ENCODE data around the gene FITM2. TPM values are rescaled to one million over a fixed set of nuclear protein-coding genes. Genes with fewer than 3 reads are reported as not detected.

Gene FITM2
- total RNA-seq, 1 experiment from 2014 or later: 6.9 TPM

- DNase-seq (ENCODE audit: low read depth): no peak
- in situ Hi-C loops (cut with HindIII; ENCODE audit: low pct_unique_long_range_greater_than_20kb, low sequenced_read_pairs): no loop called here
These were observed 13.3 kb downstream of the FITM2 start for GRCh38 chr20:44297721-44298120.

GRCh38 chr20:44296011-44296410 is 15.0 kb downstream of the FITM2 start:
- in situ Hi-C loops (cut with HindIII; ENCODE audit: low pct_unique_long_range_greater_than_20kb, low sequenced_read_pairs): no loop called here
- DNase-seq (ENCODE audit: low read depth): no peak

- no peak for DNase-seq (ENCODE audit: low read depth)
- in situ Hi-C loops (cut with HindIII; ENCODE audit: low pct_unique_long_range_greater_than_20kb, low sequenced_read_pairs): no loop called here
These were observed 19.2 kb downstream of the FITM2 start for GRCh38 chr20:44291754-44292153.

- in situ Hi-C loops (cut with HindIII; ENCODE audit: low pct_unique_long_range_greater_than_20kb, low sequenced_read_pairs): no loop called here
- no peak for DNase-seq (ENCODE audit: low read depth)
These were observed 22.8 kb downstream of the FITM2 start for GRCh38 chr20:44288252-44288651.

- in situ Hi-C loops (cut with HindIII; ENCODE audit: low pct_unique_long_range_greater_than_20kb, low sequenced_read_pairs): no loop called here
- DNase-seq (ENCODE audit: low read depth): no peak
These were observed 23.5 kb downstream of the FITM2 start for GRCh38 chr20:44287272-44288097.

- no peak for DNase-seq (ENCODE audit: low read depth)
- in situ Hi-C loops (cut with HindIII; ENCODE audit: low pct_unique_long_range_greater_than_20kb, low sequenced_read_pairs): no loop called here
These were observed 27.0 kb downstream of the FITM2 start for GRCh38 chr20:44284032-44284431.

- no peak for DNase-seq (ENCODE audit: low read depth)
- in situ Hi-C loops (cut with HindIII; ENCODE audit: low pct_unique_long_range_greater_than_20kb, low sequenced_read_pairs): no loop called here
These were observed 28.8 kb downstream of the FITM2 start for GRCh38 chr20:44282192-44282591.

GRCh38 chr20:44280387-44280786 is 30.6 kb downstream of the FITM2 start:
- in situ Hi-C loops (cut with HindIII; ENCODE audit: low pct_unique_long_range_greater_than_20kb, low sequenced_read_pairs): no loop called here
- DNase-seq (ENCODE audit: low read depth): peak; percentile 50

- in situ Hi-C loops (cut with HindIII; ENCODE audit: low pct_unique_long_range_greater_than_20kb, low sequenced_read_pairs): no loop called here
- DNase-seq (ENCODE audit: low read depth): peak; percentile 86
These were observed 31.8 kb downstream of the FITM2 start for GRCh38 chr20:44279228-44279627.

GRCh38 chr20:44274303-44275017 is 36.5 kb downstream of the FITM2 start:
- in situ Hi-C loops (cut with HindIII; ENCODE audit: low pct_unique_long_range_greater_than_20kb, low sequenced_read_pairs): no loop called here

GRCh38 chr20:44273231-44274215 is 37.5 kb downstream of the FITM2 start:
- DNase-seq (ENCODE audit: low read depth): no peak
- in situ Hi-C loops (cut with HindIII; ENCODE audit: low pct_unique_long_range_greater_than_20kb, low sequenced_read_pairs): no loop called here

More at GRCh38 chr20:44274303-44275017, 36.5 kb downstream of the FITM2 start:
- no peak for DNase-seq (ENCODE audit: low read depth)

- in situ Hi-C loops (cut with HindIII; ENCODE audit: low pct_unique_long_range_greater_than_20kb, low sequenced_read_pairs): no loop called here
- DNase-seq (ENCODE audit: low read depth): no peak
These were observed 38.9 kb downstream of the FITM2 start for GRCh38 chr20:44271915-44272663.

GRCh38 chr20:44268802-44269201 is 42.2 kb downstream of the FITM2 start:
- in situ Hi-C loops (cut with HindIII; ENCODE audit: low pct_unique_long_range_greater_than_20kb, low sequenced_read_pairs): no loop called here
- DNase-seq (ENCODE audit: low read depth): no peak

GRCh38 chr20:44264287-44264686 is 46.7 kb downstream of the FITM2 start:
- in situ Hi-C loops (cut with HindIII; ENCODE audit: low pct_unique_long_range_greater_than_20kb, low sequenced_read_pairs): no loop called here
- DNase-seq (ENCODE audit: low read depth): peak; percentile 24

GRCh38 chr20:44258226-44258890 is 52.6 kb downstream of the FITM2 start:
- in situ Hi-C loops (cut with HindIII; ENCODE audit: low pct_unique_long_range_greater_than_20kb, low sequenced_read_pairs): no loop called here
- DNase-seq (ENCODE audit: low read depth): no peak

- DNase-seq (ENCODE audit: low read depth): no peak
- in situ Hi-C loops (cut with HindIII; ENCODE audit: low pct_unique_long_range_greater_than_20kb, low sequenced_read_pairs): no loop called here
These were observed 54.0 kb downstream of the FITM2 start for GRCh38 chr20:44256961-44257360.

GRCh38 chr20:44255942-44256341 is 55.1 kb downstream of the FITM2 start:
- in situ Hi-C loops (cut with HindIII; ENCODE audit: low pct_unique_long_range_greater_than_20kb, low sequenced_read_pairs): no loop called here
- no peak for DNase-seq (ENCODE audit: low read depth)

All from Caki2 (cell line).